Lung (tissue), 12 donors: Measurements from ENCODE around the gene CALB2. TPM values are rescaled to one million over a fixed set of nuclear protein-coding genes. Genes with fewer than 3 reads are reported as not detected.

Experiments
- ATAC-seq: fragments of 200-7000 bp; cut with Tn5 transposase; one replicate; pipeline ENCODE4 v1.9.1; 2020; ENCODE audit warnings: moderate number of reproducible peaks; ENCODE audit not compliant: insufficient read depth, low FRiP score
- DNase-seq, 3 donors: peaks; one replicate each; pipeline ENCODE4 v3.0.0-alpha.2; 2013 to 2017
- H3K27ac ChIP-seq, 2 donors: one replicate each; pipeline ENCODE4 v1.5.1; 2013; ENCODE audit warnings: mild to moderate bottlenecking in 2 of 2, moderate library complexity in 2 of 2, control low read depth in 1 of 2, inconsistent platforms in 1 of 2, low read depth in 1 of 2, low read length in 1 of 2
- H3K27me3 ChIP-seq, 3 donors: one replicate each; pipeline ENCODE4 v1.5.1; 2013; ENCODE audit warnings: low read length in 2 of 3; ENCODE audit not compliant: control insufficient read depth in 3 of 3, insufficient read depth in 3 of 3
- H3K36me3 ChIP-seq, 4 donors: one replicate each; pipeline ENCODE4 v1.5.1; 2013; ENCODE audit warnings: low read length in 4 of 4, mild to moderate bottlenecking in 1 of 4, moderate library complexity in 1 of 4; ENCODE audit not compliant: control insufficient read depth in 4 of 4, insufficient read depth in 4 of 4
- H3K4me1 ChIP-seq, 5 donors: one replicate each; pipeline ENCODE4 v1.5.1; 2013; ENCODE audit warnings: low read length in 5 of 5, mild to moderate bottlenecking in 2 of 5, moderate library complexity in 1 of 5; ENCODE audit not compliant: control insufficient read depth in 5 of 5, insufficient read depth in 5 of 5
- H3K4me3 ChIP-seq: one replicate; pipeline ENCODE4 v1.5.1; 2013; ENCODE audit warnings: mild to moderate bottlenecking, control low read depth, moderate library complexity
- H3K9ac ChIP-seq, 2 donors: one replicate each; pipeline ENCODE4 v1.5.1; 2013; ENCODE audit warnings: low read length in 2 of 2, control low read depth in 1 of 2; ENCODE audit not compliant: insufficient read depth in 1 of 2
- H3K9me3 ChIP-seq, 4 donors: one replicate each; pipeline ENCODE4 v1.5.1; 2013; ENCODE audit warnings: low read length in 3 of 4, mild to moderate bottlenecking in 1 of 4, moderate library complexity in 1 of 4; ENCODE audit not compliant: control insufficient read depth in 4 of 4, insufficient read depth in 3 of 4
- CTCF ChIP-seq: IDR thresholded peaks from 2 replicates; pipeline ENCODE4 v1.5.1; 2012; ENCODE audit warnings: mild to moderate bottlenecking; ENCODE audit errors: control extremely low read depth, extremely low read depth
- WGBS, 2 donors: extraction: QIAGEN DNeasy Blood & Tissue Kit; methylation state at CpG; one replicate each; pipeline ENCODE4 v1.1.7; 2013; 5-methylcytosine and 5-hydroxymethylcytosine counted together
- polyA plus RNA-seq, 2 donors: library from polyadenylated mRNA; stranded (reverse); fragments of 200-250 nt; gene quantifications; one replicate each; pipeline ENCODE4 v1.2.1, GENCODE V29; 2013
- total RNA-seq, 2 donors: library from RNA; depleted of rRNA in 1 of 2; stranded (reverse); fragments of >200 nt in 1 of 2; gene quantifications; one replicate each; pipeline ENCODE4 v1.2.1, GENCODE V29; 2014 to 2021
- donor health status: control.
- donor health status: control.
- donor health status: Bipolar disorder and iron deficiency.
- donor health status: healthy.
- donor health status: DM: yes; HTN: yes; CAD: no.

CALB2 gene
- total and polyA plus RNA-seq, 4 donors: 0.02 to 11.7 (median 1.2) TPM

DNA sequence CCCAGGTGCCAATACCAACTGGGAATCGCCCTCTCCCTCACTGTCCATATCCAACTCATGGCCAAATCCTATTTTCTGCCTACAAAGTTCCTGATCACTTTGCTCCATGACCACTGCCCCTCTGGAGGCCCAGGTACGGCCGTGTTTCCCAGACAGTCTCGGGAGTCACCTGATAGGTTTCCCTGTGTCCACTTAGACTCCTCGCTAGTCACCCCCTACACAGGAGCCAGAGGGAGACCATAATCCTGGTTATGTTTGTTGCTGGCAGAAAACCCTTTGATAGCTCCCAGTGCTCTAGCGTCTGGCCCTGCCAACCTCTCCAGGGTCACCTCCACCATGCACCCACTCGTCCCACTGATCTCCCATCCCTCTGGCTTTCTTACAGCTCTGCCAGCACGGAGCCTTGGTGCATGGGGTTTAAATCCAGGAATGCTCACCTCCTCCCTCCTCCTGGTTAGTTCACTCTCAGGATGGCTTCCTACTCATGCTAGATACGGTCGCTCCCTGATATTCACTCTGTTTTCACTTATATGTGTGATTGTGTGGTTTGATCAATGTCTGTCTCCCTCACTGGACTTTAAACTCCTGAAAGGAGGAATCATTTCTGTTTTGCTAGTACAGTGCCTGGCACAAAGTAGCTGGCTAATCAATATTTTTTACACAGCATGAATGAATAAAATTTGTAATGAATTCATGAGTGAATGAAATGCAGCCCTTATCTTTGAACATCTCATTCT lies 7.5 kb upstream of the CALB2 start:
- ATAC-seq (no peak), DNase-seq (no peak)
- no peak overlapping the region for H3K4me3 ChIP-seq
- no peak overlapping the region for H3K9ac ChIP-seq
- H3K27ac ChIP-seq: no peak overlapping the region
- no peaks in the 10 kb centered on the region for H3K36me3 ChIP-seq
- H3K4me1 ChIP-seq: no peaks in the 10 kb centered on the region
- TF ChIP-seq CTCF: no peak
- peaks cover 0 to 6% (median 0%) of the 10 kb centered on the region in 3 donors for H3K27me3 ChIP-seq
- H3K9me3 ChIP-seq: peaks cover 0 to 2% (median 0%) of the 10 kb centered on the region in 4 donors
- WGBS, 2 donors: 72 to 76% methylated on average over 10 of the region's 10 CpGs

DNA sequence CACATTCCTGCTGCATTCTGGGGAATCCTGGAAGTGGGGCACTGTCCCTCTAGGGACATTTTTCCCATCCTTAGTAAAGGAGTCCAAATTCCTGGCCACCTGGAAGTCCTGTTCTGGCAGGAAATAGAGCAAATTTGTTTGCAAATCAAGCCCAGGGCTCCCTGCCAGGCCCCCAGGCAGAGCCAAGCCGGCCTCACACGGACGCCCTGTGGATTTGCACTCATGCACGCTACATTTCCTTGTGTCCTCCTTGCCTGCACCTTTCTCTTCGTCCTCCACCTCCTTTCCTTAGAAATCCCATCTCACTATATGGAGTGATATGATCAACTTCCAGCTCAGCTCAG lies 7.0 kb upstream of the CALB2 start:
- Histone ChIP-seq H3K9ac (no peak overlapping the region), H3K4me3 (no peak overlapping the region), H3K9me3 (peaks cover 0 to 2% (median 0%) of the 10 kb centered on the region in 4 donors), H3K27ac (no peak overlapping the region), H3K4me1 (no peaks in the 10 kb centered on the region), H3K27me3 (peaks cover 0 to 6% (median 0%) of the 10 kb centered on the region in 3 donors), H3K36me3 (no peaks in the 10 kb centered on the region)
- DNase-seq (no peak), ATAC-seq (no peak)
- 39 to 50% methylated on average over 5 of the region's 5 CpGs for WGBS, 2 donors
- no peak for TF ChIP-seq CTCF

GRCh38 chr16:71352466-71352865 lies 6.1 kb upstream of the CALB2 start:
- no peaks in the 10 kb centered on the region for H3K36me3 ChIP-seq
- ATAC-seq (no peak), DNase-seq (no peak)
- peaks cover 0 to 2% (median 0%) of the 10 kb centered on the region in 4 donors for H3K9me3 ChIP-seq
- no peaks in the 10 kb centered on the region for H3K4me1 ChIP-seq
- no peak overlapping the region for H3K27ac ChIP-seq
- H3K27me3 ChIP-seq: peaks cover 0 to 9% (median 1%) of the 10 kb centered on the region in 3 donors
- no peak for TF ChIP-seq CTCF
- H3K9ac ChIP-seq: no peak overlapping the region
- H3K4me3 ChIP-seq: no peak overlapping the region
- WGBS, 2 donors: 82 to 88% methylated on average over 3 of the region's 3 CpGs
